GM12873 (cell line): Measurements from ENCODE around the gene IDUA.

ENCODE experiments used
- CTCF ChIP-seq: IDR thresholded peaks from 2 replicates; pipeline ENCODE4 v1.5.1; 2012; ENCODE audit warnings: low read depth, mild to moderate bottlenecking, moderate library complexity, low read length, control low read depth; ENCODE audit not compliant: insufficient read depth; ENCODE audit errors: missing control alignments

Gene IDUA

DNA sequence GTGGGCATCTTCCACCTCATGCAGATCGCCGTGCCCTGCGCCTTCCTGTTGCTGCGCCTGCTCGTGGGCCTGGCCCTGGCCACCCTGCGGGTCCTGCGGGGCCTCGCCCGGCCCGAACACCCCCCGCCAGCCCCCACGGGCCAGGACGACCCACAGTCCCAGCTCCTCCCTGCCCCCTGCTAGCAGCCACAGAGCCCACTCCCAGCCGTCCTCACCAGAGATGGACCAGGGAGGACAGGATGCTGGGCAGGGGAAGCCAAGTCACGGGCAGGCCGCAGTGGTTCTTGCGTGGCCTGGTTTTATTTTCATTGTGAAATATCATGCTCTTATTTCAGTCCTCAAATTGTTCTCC lies 28.6 kb upstream of the IDUA start:
- TF ChIP-seq CTCF = no peak

DNA sequence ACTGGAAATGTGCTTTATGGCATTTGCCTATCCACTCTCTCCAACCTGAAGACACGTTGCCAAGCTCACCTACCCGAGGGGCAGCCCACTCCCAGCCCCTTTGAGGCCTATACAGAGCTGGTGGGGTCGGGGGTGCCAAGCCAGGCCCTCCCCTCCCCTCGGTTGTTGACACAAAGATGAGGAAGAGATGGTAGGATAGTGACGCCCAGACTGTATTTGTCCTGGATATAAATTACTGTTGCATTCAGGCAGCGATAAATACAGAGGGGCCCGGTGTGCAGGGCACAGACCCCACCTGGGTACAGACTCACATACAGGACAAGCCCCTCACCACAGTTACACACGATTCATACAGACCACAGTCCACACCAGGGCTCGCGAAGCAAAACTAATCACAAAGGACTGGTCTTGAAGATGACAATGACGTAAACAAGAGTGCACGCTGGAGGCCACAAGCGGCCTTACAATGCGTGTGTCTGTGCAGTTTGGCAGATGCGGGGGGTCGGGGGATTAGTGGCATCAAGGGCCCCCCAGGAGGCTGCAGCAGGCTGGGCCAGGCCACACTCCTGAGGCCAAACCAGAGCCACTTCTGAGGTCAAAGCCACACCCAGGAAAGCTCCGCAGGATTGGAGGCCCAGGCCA lies 28.0 kb upstream of the IDUA start:
- TF ChIP-seq CTCF = no peak

GRCh38 chr4:959338-960139 lies 27.3 kb upstream of the IDUA start:
- TF ChIP-seq CTCF = no peak

DNA sequence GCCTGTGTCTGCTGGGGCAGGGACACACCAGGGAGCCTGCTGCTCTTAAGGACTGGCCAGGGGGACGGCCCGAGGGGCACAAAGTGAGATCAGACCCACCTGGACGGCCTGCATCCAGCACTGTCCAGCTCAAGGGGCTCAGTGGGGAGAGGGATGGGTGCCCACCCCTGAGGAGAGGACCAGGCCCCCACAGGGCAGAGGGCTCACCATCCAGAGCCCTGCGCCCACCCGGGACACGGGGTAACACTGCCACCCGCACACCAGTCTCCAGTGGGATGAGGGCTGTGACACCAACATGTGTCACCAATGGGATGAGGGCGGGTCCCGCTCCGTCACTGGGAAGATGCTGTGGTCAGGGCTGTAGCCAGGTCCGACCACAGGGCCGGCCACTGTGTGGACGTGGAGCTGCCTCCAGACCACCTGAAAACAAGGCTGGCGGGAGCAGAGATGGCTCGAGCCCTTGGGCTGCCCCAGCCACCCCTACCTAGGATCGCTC lies 26.7 kb upstream of the IDUA start:
- TF ChIP-seq CTCF = no peak

- TF ChIP-seq CTCF = no peak
Measured at GRCh38 chr4:960636-961350, 26.1 kb upstream of the IDUA start.

- TF ChIP-seq CTCF = no peak
Measured at GRCh38 chr4:961351-962230, 25.3 kb upstream of the IDUA start.
